Astrocyte (in vitro differentiated cells and primary cell): Measurements from ENCODE around the gene MED15. TPM values are rescaled to one million over a fixed set of nuclear protein-coding genes. Genes with fewer than 3 reads are reported as not detected.

ENCODE experiments used
- DNase-seq: peaks from one replicate; pipeline ENCODE4 v3.0.0-alpha.2; 2010; ENCODE audit warnings: low read depth
- FAIRE-seq: peaks from 2 replicates; lab custom pipeline; 2011; peaks lifted over from hg19 to GRCh38; lab: Jason Lieb, UNC
- H2AFZ ChIP-seq: 2 replicates; pipeline ENCODE4 v1.6.0; 2012; ENCODE audit warnings: low read depth, low read length, inconsistent platforms
- H3K27ac ChIP-seq: 2 replicates; pipeline ENCODE4 v1.5.1; 2011; ENCODE audit warnings: low read depth, low read length, inconsistent platforms
- H3K27me3 ChIP-seq: 2 replicates; pipeline ENCODE4 v1.6.0; 2011; ENCODE audit warnings: low read length, inconsistent platforms; ENCODE audit not compliant: insufficient read depth
- H3K36me3 ChIP-seq: 2 replicates; pipeline ENCODE4 v1.5.1; 2011; ENCODE audit warnings: low read length, inconsistent platforms; ENCODE audit not compliant: insufficient read depth
- H3K4me1 ChIP-seq: 2 replicates; pipeline ENCODE4 v1.5.1; 2011; ENCODE audit warnings: low read length, inconsistent platforms; ENCODE audit not compliant: insufficient read depth
- H3K4me2 ChIP-seq: 2 replicates; pipeline ENCODE4 v1.6.0; 2012; ENCODE audit warnings: low read length, inconsistent platforms
- H3K4me3 ChIP-seq: 2 replicates; pipeline ENCODE4 v1.5.1; 2011; ENCODE audit warnings: low read depth, mild to moderate bottlenecking, low read length, inconsistent platforms; ENCODE audit not compliant: insufficient read depth
- H3K79me2 ChIP-seq: 2 replicates; pipeline ENCODE4 v1.6.0; 2012; ENCODE audit warnings: mild to moderate bottlenecking, low read length, inconsistent platforms; ENCODE audit not compliant: insufficient read depth
- H3K9ac ChIP-seq: 2 replicates; pipeline ENCODE4 v1.6.0; 2012; ENCODE audit warnings: mild to moderate bottlenecking, low read length, inconsistent platforms
- H3K9me3 ChIP-seq: 2 replicates; pipeline ENCODE4 v1.5.1; 2012; ENCODE audit warnings: low read depth, mild to moderate bottlenecking, low read length, inconsistent platforms; ENCODE audit not compliant: insufficient read depth
- H4K20me1 ChIP-seq: 2 replicates; pipeline ENCODE4 v1.6.0; 2012; ENCODE audit warnings: low read length, inconsistent platforms; ENCODE audit not compliant: insufficient read depth
- H3K27ac Mint-ChIP-seq: one replicate; pipeline ENCODE4 v1.8.0; 2021; ENCODE audit warnings: mild to moderate bottlenecking, mixed read lengths; ENCODE audit not compliant: unreplicated experiment
- H3K27me3 Mint-ChIP-seq: one replicate; pipeline ENCODE4 v1.8.0; 2021; ENCODE audit warnings: low read depth, mixed read lengths; ENCODE audit not compliant: unreplicated experiment
- H3K36me3 Mint-ChIP-seq: one replicate; pipeline ENCODE4 v1.8.0; 2021; ENCODE audit warnings: low read depth, mixed read lengths; ENCODE audit not compliant: unreplicated experiment
- H3K4me1 Mint-ChIP-seq: one replicate; pipeline ENCODE4 v1.8.0; 2021; ENCODE audit warnings: low read depth, mixed read lengths; ENCODE audit not compliant: unreplicated experiment
- H3K4me3 Mint-ChIP-seq: one replicate; pipeline ENCODE4 v1.8.0; 2021; ENCODE audit warnings: mild to moderate bottlenecking, moderate library complexity, mixed read lengths; ENCODE audit not compliant: unreplicated experiment
- H3K9me3 Mint-ChIP-seq: one replicate; pipeline ENCODE4 v1.8.0; 2021; ENCODE audit warnings: mild to moderate bottlenecking, mixed read lengths; ENCODE audit not compliant: unreplicated experiment
- CTCF ChIP-seq: IDR thresholded peaks from 2 replicates; pipeline ENCODE4 v1.5.1; 2011; ENCODE audit warnings: low read depth, mild to moderate bottlenecking, inconsistent platforms, low read length, moderate library complexity; ENCODE audit not compliant: insufficient read depth
- EZH2 ChIP-seq: IDR thresholded peaks from 2 replicates; pipeline ENCODE4 v1.6.1; 2012; ENCODE audit warnings: mild to moderate bottlenecking, low read length, inconsistent platforms; ENCODE audit not compliant: insufficient read depth
- total RNA-seq: library from RNA; stranded (reverse); gene quantifications from 2 replicates; pipeline ENCODE4 v1.2.1, GENCODE V29; 2021

The MED15 gene
- total RNA-seq, 1 donor from 2014 or later = 153 TPM

- peaks cover 88% of the 10 kb centered on the region for H3K79me2 ChIP-seq
- TF ChIP-seq CTCF (no peak), EZH2 (no peak)
- H3K27me3 ChIP-seq = no peaks in the 10 kb centered on the region
- Mint-ChIP-seq H3K27ac (peak overlapping the region; percentile 69), H3K4me1 (peaks cover 64% of the 10 kb centered on the region), H3K9me3 (no peaks in the 10 kb centered on the region), H3K4me3 (peak overlapping the region; percentile 72), H3K27me3 (no peaks in the 10 kb centered on the region), H3K36me3 (peaks cover 25% of the 10 kb centered on the region)
- H3K4me3 ChIP-seq = no peak overlapping the region
- peaks cover 6% of the 10 kb centered on the region for H3K36me3 ChIP-seq
- H3K9ac ChIP-seq = no peak overlapping the region
- H3K27ac ChIP-seq = no peak overlapping the region
- H4K20me1 ChIP-seq = peaks cover 88% of the 10 kb centered on the region
- H2AFZ ChIP-seq = no peak overlapping the region
- no peaks in the 10 kb centered on the region for H3K9me3 ChIP-seq
- peaks cover 65% of the 10 kb centered on the region for H3K4me1 ChIP-seq
- DNase-seq (no peak), FAIRE-seq (no peak)
- no peak overlapping the region for H3K4me2 ChIP-seq
Observed at GRCh38 chr22:20528405-20528978, 21.1 kb downstream of the MED15 start.

DNA sequence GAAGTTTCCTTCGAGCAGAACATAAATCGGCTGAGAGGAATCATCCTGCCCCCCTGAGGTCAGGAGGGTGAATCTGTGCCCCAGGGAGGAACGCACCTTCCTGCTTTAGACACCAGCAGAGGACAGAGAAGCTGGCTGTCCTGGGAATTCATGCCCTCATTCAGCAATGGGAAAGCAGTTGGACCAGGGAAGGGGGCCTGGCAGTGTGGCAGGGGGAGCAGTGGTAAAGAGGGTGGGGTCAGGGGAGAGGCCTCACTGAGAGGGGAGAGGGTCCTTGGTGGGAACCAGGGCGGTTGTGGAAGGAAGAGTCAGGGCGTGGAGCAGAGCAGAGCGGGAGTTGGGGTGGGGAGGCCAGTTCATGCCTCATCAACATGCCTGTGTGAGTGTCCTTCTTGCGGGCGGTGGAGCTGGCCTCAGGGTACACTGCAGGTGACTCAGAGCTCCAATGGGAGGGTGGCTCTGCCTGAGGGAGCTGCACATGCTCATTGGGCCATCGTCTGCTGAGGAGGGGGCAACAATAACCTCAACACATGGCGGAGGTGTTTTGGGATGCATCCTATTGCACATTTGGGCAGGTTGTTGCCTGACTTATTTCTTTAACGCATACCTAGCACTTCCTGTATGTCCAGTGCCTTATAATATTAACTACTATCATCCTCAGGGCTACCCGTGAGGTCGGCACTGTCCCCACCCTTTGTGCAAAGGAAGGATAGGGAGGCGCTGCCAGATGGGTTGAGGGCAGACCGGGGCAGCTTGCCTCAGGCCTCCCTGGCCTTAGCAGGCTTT, 23.2 kb downstream of the MED15 start:
- TF ChIP-seq EZH2 = no peak
- TF ChIP-seq CTCF = no peak
- H4K20me1 ChIP-seq = peaks cover 88% of the 10 kb centered on the region

GRCh38 chr22:20531154-20531403, 23.7 kb downstream of the MED15 start:
- TF ChIP-seq EZH2 = no peak
- Histone ChIP-seq H3K9ac (peak overlapping the region; percentile 81), H3K4me1 (peaks cover 58% of the 10 kb centered on the region), H3K4me3 (no peak overlapping the region), H4K20me1 (peaks cover 85% of the 10 kb centered on the region), H2AFZ (no peak overlapping the region), H3K9me3 (no peaks in the 10 kb centered on the region), H3K27ac (peak overlapping the region; percentile 96), H3K79me2 (peaks cover 88% of the 10 kb centered on the region), H3K36me3 (peaks cover 6% of the 10 kb centered on the region), H3K27me3 (no peaks in the 10 kb centered on the region), H3K4me2 (peak overlapping the region; percentile 80)
- FAIRE-seq = no peak
- H3K4me3 Mint-ChIP-seq = no peak overlapping the region
- no peak for DNase-seq
- peaks cover 28% of the 10 kb centered on the region for H3K36me3 Mint-ChIP-seq
- H3K27ac Mint-ChIP-seq = peak overlapping the region; percentile 89
- H3K27me3 Mint-ChIP-seq = no peaks in the 10 kb centered on the region
- no peaks in the 10 kb centered on the region for H3K9me3 Mint-ChIP-seq
- peaks cover 64% of the 10 kb centered on the region for H3K4me1 Mint-ChIP-seq

More for the DNA sequence above, 23.2 kb downstream of the MED15 start:
- H2AFZ ChIP-seq = no peak overlapping the region
- H3K4me3 Mint-ChIP-seq = peak overlapping the region; percentile 64
- H3K4me2 ChIP-seq = peak overlapping the region; percentile 80
- FAIRE-seq (no peak), DNase-seq (peak; percentile 85)
- peaks cover 88% of the 10 kb centered on the region for H3K79me2 ChIP-seq
- H3K27me3 ChIP-seq = no peaks in the 10 kb centered on the region
- no peaks in the 10 kb centered on the region for H3K9me3 ChIP-seq
- peak overlapping the region; percentile 89 for H3K27ac Mint-ChIP-seq
- peaks cover 61% of the 10 kb centered on the region for H3K4me1 ChIP-seq
- peaks cover 28% of the 10 kb centered on the region for H3K36me3 Mint-ChIP-seq
- peaks cover 6% of the 10 kb centered on the region for H3K36me3 ChIP-seq
- no peaks in the 10 kb centered on the region for H3K27me3 Mint-ChIP-seq
- peaks cover 66% of the 10 kb centered on the region for H3K4me1 Mint-ChIP-seq
- peak overlapping the region; percentile 96 for H3K27ac ChIP-seq
- H3K9me3 Mint-ChIP-seq = no peaks in the 10 kb centered on the region
- peak overlapping the region; percentile 2 for H3K4me3 ChIP-seq
- peak overlapping the region; percentile 81 for H3K9ac ChIP-seq
